ENCODE data around the gene PIGT. TPM values are rescaled to one million over a fixed set of nuclear protein-coding genes. Genes with fewer than 3 reads are reported as not detected.

PIGT gene
- total RNA-seq, 1 experiment from 2014 or later = 259 TPM

- Histone ChIP-seq H3K4me3 (ENCODE audit: low read depth, low read length) (no peak overlapping the region), H3K9me3 (no peaks in the 10 kb centered on the region), H3K4me1 (peaks cover 13% of the 10 kb centered on the region; the same call in 1 of the 2 replicates), H3K27me3 (replicated peaks; ENCODE audit: control insufficient read depth, insufficient read depth, low read length) (no peaks in the 10 kb centered on the region), H3K36me3 (ENCODE audit: control insufficient read depth, insufficient read depth, low read length) (peaks cover 2% of the 10 kb centered on the region; the same call in 1 of the 2 replicates)
- intact Hi-C loops (cut with micrococcal nuclease; ENCODE audit: unreplicated experiment) = no loop called here
- peaks cover 11% of the 10 kb centered on the region for H3K36me3 Mint-ChIP-seq (ENCODE audit: insufficient read depth, unreplicated experiment)
- H3K27ac Mint-ChIP-seq (ENCODE audit: unreplicated experiment) = no peak overlapping the region
- TF ChIP-seq CTCF (IDR thresholded peaks at IDR 0.05; ENCODE audit: insufficient read depth in 1 of 2, low read depth in 1 of 2, low read length in 1 of 2, severe bottlenecking in 1 of 2, unreplicated experiment in 1 of 2) = no peak
- no peaks in the 10 kb centered on the region for H3K27me3 Mint-ChIP-seq (ENCODE audit: insufficient read depth, unreplicated experiment)
- no peaks in the 10 kb centered on the region for H3K9me3 Mint-ChIP-seq (ENCODE audit: unreplicated experiment)
- H3K4me3 Mint-ChIP-seq (ENCODE audit: unreplicated experiment) = no peak overlapping the region
- peaks cover 6% of the 10 kb centered on the region for H3K4me1 Mint-ChIP-seq (ENCODE audit: low read depth, unreplicated experiment)
- ChIA-PET POLR2A (no interaction called here), CTCF (interaction anchor here (1.0 to 1.8 kb wide), 2 partner anchors 23 to 40 kb away, joined by 5 to 7 read pairs; no protein-coding TSS in a partner anchor)
- no TSS peak for BruUV-seq (replicated peaks)
- no peak for DNase-seq
These were observed 2.5 kb upstream of the PIGT start for GRCh38 chr20:45413479-45413878.

DNA sequence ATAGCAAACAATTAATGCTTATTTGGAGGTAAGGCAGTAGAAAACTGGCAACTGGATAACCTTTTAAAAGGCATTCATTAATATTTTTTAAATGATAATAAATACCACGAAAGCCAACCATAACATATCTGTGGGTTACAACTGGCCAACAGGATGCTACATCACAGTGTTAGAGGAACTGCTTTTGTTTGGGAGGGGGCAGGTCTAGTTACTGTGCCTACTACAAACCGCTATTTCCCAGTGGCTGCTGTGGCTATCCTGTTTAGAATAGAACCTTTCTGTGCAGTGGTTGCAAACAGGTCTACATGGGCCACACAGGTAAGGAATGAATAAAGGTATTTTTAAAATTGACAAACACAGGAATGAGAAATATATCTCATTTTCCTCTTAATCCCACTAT is 976 bp downstream of the PIGT start:
- POLR2A ChIA-PET = interaction anchor here (0.8 to 1.7 kb wide), 5 partner anchors 10 to 170 kb away, joined by 3 to 15 read pairs (median 4); no protein-coding TSS in a partner anchor
- BruUV-seq (replicated peaks) = TSS peak; percentile 55
- Mint-ChIP-seq H3K36me3 (ENCODE audit: insufficient read depth, unreplicated experiment) (peaks cover 22% of the 10 kb centered on the region), H3K4me3 (ENCODE audit: unreplicated experiment) (peak overlapping the region; percentile 87), H3K4me1 (ENCODE audit: low read depth, unreplicated experiment) (peaks cover 6% of the 10 kb centered on the region), H3K27me3 (ENCODE audit: insufficient read depth, unreplicated experiment) (no peaks in the 10 kb centered on the region), H3K9me3 (ENCODE audit: unreplicated experiment) (no peaks in the 10 kb centered on the region), H3K27ac (ENCODE audit: unreplicated experiment) (no peak overlapping the region)
- no peak for TF ChIP-seq CTCF (IDR thresholded peaks at IDR 0.05; ENCODE audit: insufficient read depth in 1 of 2, low read depth in 1 of 2, low read length in 1 of 2, severe bottlenecking in 1 of 2, unreplicated experiment in 1 of 2)
- no peak for DNase-seq
- peak overlapping the region; percentile 89 for H3K4me3 ChIP-seq (ENCODE audit: low read depth, low read length)
- peaks cover 13% of the 10 kb centered on the region; the same call in 1 of the 2 replicates for H3K4me1 ChIP-seq
- H3K36me3 ChIP-seq (ENCODE audit: control insufficient read depth, insufficient read depth, low read length) = peaks cover 9% of the 10 kb centered on the region; the same call in 1 of the 2 replicates
- intact Hi-C loops (cut with micrococcal nuclease; ENCODE audit: unreplicated experiment) = loop anchor here (1.0 to 2.0 kb wide), 4 partner anchors 11 to 94 kb away; partner anchors contain the start of gene SYS1
- H3K9me3 ChIP-seq = no peaks in the 10 kb centered on the region
- CTCF ChIA-PET = interaction anchor here (1.8 to 2.1 kb wide), 4 partner anchors 20 to 354 kb away, joined by 6 to 19 read pairs (median 12); no protein-coding TSS in a partner anchor
- H3K27me3 ChIP-seq (replicated peaks; ENCODE audit: control insufficient read depth, insufficient read depth, low read length) = no peaks in the 10 kb centered on the region

DNA sequence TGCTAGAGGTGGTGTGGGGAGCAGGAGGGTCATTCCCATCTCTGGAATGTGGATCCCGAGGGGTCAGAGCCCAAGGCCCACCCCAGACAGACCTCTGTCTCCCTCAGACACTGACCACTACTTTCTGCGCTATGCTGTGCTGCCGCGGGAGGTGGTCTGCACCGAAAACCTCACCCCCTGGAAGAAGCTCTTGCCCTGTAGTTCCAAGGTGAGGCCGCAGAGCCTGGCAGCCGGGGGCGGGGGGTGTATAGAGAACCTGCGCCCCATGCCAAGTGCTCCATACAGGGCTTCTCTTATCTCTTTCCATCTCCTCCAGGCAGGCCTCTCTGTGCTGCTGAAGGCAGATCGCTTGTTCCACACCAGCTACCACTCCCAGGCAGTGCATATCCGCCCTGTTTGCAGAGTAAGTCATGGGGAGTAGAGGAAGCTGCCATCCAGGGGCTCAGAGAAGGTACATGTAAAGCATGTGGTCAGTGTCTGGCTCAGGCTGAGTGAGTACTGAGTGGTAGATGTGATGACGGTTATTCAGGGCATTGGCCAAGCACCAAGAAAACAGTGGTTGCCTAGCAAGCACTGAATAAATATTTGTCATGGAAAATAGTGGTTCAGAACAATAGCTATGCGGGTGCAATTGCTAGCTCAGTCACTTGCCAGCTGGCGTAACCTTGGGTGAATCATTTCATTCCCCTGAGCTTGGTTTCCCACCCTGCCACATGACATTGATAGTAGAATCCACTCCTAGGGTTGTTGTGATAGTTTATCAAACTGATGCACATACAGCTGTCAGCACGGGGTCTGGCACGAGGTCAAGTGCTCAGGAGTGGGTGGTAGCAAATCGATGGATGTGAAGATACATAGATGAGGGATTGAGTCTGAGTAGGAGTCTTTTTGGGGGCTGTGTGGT is 3.5 kb downstream of the PIGT start:
- no peak for DNase-seq
- Mint-ChIP-seq H3K27me3 (ENCODE audit: insufficient read depth, unreplicated experiment) (no peaks in the 10 kb centered on the region), H3K4me3 (ENCODE audit: unreplicated experiment) (no peak overlapping the region), H3K27ac (ENCODE audit: unreplicated experiment) (no peak overlapping the region), H3K9me3 (ENCODE audit: unreplicated experiment) (no peaks in the 10 kb centered on the region), H3K4me1 (ENCODE audit: low read depth, unreplicated experiment) (peaks cover 6% of the 10 kb centered on the region), H3K36me3 (ENCODE audit: insufficient read depth, unreplicated experiment) (peaks cover 43% of the 10 kb centered on the region)
- Histone ChIP-seq H3K27me3 (replicated peaks; ENCODE audit: control insufficient read depth, insufficient read depth, low read length) (no peaks in the 10 kb centered on the region), H3K36me3 (ENCODE audit: control insufficient read depth, insufficient read depth, low read length) (peaks cover 15% of the 10 kb centered on the region), H3K9me3 (no peaks in the 10 kb centered on the region), H3K4me3 (ENCODE audit: low read depth, low read length) (no peak overlapping the region), H3K4me1 (peaks cover 13% of the 10 kb centered on the region; the same call in 1 of the 2 replicates)
- POLR2A ChIA-PET = no interaction called here
- BruUV-seq (replicated peaks) = no TSS peak
- CTCF ChIA-PET = interaction anchor here (0.6 to 2.5 kb wide), 6 partner anchors 8 to 379 kb away, joined by 3 to 13 read pairs (median 7); no protein-coding TSS in a partner anchor
- no peak for TF ChIP-seq CTCF (IDR thresholded peaks at IDR 0.05; ENCODE audit: insufficient read depth in 1 of 2, low read depth in 1 of 2, low read length in 1 of 2, severe bottlenecking in 1 of 2, unreplicated experiment in 1 of 2)
- intact Hi-C loops (cut with micrococcal nuclease; ENCODE audit: unreplicated experiment) = no loop called here

Data from Caco-2 (cell line).